Stomach (tissue), 4 donors: ENCODE results near the gene NDUFA12.

ENCODE experiments used
- EP300 ChIP-seq: sonication (generic); formaldehyde crosslinking; IDR thresholded peaks from one replicate; pipeline ENCODE4 v1.6.1; 2017; ENCODE audit warnings: antibody characterized with exemption
- POLR2A ChIP-seq, 4 donors: fragments of 450-650 bp; IDR thresholded peaks; one replicate each; pipeline ENCODE4 v1.6.1; 2016; ENCODE audit warnings: antibody characterized with exemption in 4 of 4, control low read depth in 2 of 4, mild to moderate bottlenecking in 1 of 4, moderate library complexity in 1 of 4
- POLR2AphosphoS5 ChIP-seq, 3 donors: sonication (generic); formaldehyde crosslinking; IDR thresholded peaks; one replicate each; pipeline ENCODE4 v1.6.1; 2016; ENCODE audit warnings: antibody characterized with exemption in 3 of 3
- TF ChIP-seq, protein P1 (sequence below), 7 experiments: fragments of 450-650 bp in 4 of 7; fragments of 200-600 bp in 3 of 7; sonication (generic) in 3 of 7; IDR thresholded peaks; one replicate each; pipeline ENCODE4 v1.5.1; 2016 to 2019; ENCODE audit warnings: antibody characterized with exemption in 7 of 7, control low read depth in 2 of 7, mild to moderate bottlenecking in 1 of 7

DNA sequence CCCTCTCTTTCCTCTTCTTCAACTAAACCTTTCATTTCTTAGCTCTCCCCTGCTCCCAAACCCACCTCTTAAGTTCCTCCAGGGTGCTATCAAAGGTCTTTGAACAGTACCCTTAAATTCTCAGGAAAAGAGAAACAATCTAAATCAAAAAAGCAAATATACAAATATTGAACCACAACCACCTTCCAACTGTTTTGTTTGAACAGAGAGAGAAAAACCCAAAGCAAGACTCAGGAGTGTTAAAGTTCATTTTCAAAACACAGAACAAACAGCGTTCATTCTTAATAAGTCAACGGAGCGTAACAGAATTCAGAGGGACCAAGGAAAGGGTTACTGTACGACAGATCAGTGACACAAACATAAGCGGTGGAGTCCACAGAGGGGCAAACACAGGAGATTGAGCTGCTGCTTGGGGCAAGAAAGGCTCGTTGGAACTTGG is 73.3 kb downstream of the NDUFA12 start:
- TF ChIP-seq, protein P1, sequence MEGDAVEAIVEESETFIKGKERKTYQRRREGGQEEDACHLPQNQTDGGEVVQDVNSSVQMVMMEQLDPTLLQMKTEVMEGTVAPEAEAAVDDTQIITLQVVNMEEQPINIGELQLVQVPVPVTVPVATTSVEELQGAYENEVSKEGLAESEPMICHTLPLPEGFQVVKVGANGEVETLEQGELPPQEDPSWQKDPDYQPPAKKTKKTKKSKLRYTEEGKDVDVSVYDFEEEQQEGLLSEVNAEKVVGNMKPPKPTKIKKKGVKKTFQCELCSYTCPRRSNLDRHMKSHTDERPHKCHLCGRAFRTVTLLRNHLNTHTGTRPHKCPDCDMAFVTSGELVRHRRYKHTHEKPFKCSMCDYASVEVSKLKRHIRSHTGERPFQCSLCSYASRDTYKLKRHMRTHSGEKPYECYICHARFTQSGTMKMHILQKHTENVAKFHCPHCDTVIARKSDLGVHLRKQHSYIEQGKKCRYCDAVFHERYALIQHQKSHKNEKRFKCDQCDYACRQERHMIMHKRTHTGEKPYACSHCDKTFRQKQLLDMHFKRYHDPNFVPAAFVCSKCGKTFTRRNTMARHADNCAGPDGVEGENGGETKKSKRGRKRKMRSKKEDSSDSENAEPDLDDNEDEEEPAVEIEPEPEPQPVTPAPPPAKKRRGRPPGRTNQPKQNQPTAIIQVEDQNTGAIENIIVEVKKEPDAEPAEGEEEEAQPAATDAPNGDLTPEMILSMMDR (IDR thresholded peaks at IDR 0.05): no peak
- no peak for TF ChIP-seq POLR2A (IDR thresholded peaks at IDR 0.05)
- no peak for TF ChIP-seq EP300
- no peak for TF ChIP-seq POLR2AphosphoS5 (IDR thresholded peaks at IDR 0.05)
